ENCODE measurements around the gene DNAJC8.
A peak's percentile ranks its signal among the peaks of the same experiment; 100 is the strongest.

Gene DNAJC8

GRCh38 chr1:28232558-28233263 is at the start of gene DNAJC8:
TSS of gene DNAJC8 (minus strand) at chr1:28233029. CDS start at chr1:28232998, 31 bp downstream.
- DNase-seq (ENCODE audit: low read depth in 3 of 3), result peak; percentile 87 to 93 (median 89)

GRCh38 chr1:28281608-28282425 is 49.0 kb upstream of the DNAJC8 start:
- no peak for DNase-seq (ENCODE audit: low read depth in 3 of 3)

GRCh38 chr1:28280977-28281381 is 48.1 kb upstream of the DNAJC8 start:
- DNase-seq (ENCODE audit: low read depth in 3 of 3), result no peak

GRCh38 chr1:28280501-28280900 is 47.7 kb upstream of the DNAJC8 start:
- DNase-seq (ENCODE audit: low read depth in 3 of 3), result no peak

GRCh38 chr1:28279721-28280120 is 46.9 kb upstream of the DNAJC8 start:
- no peak for DNase-seq (ENCODE audit: low read depth in 3 of 3)

GRCh38 chr1:28278763-28279162 is 45.9 kb upstream of the DNAJC8 start:
- no peak for DNase-seq (ENCODE audit: low read depth in 3 of 3)

- DNase-seq (ENCODE audit: low read depth in 3 of 3), result no peak
Measured at GRCh38 chr1:28273216-28273860, 40.5 kb upstream of the DNAJC8 start.

- no peak for DNase-seq (ENCODE audit: low read depth in 3 of 3)
Measured at GRCh38 chr1:28272215-28272852, 39.5 kb upstream of the DNAJC8 start.

GRCh38 chr1:28269529-28269928 is 36.7 kb upstream of the DNAJC8 start:
- DNase-seq (ENCODE audit: low read depth in 3 of 3), result no peak

GRCh38 chr1:28267633-28268032 is 34.8 kb upstream of the DNAJC8 start:
- DNase-seq (ENCODE audit: low read depth in 3 of 3), result no peak

GRCh38 chr1:28266920-28267322 is 34.1 kb upstream of the DNAJC8 start:
- no peak for DNase-seq (ENCODE audit: low read depth in 3 of 3)

GRCh38 chr1:28265577-28265976 is 32.7 kb upstream of the DNAJC8 start:
- no peak for DNase-seq (ENCODE audit: low read depth in 3 of 3)

GRCh38 chr1:28264897-28265296 is 32.1 kb upstream of the DNAJC8 start:
- no peak for DNase-seq (ENCODE audit: low read depth in 3 of 3)

- no peak for DNase-seq (ENCODE audit: low read depth in 3 of 3)
Measured at GRCh38 chr1:28260803-28261174, 28.0 kb upstream of the DNAJC8 start.

- peak in 1 of 3 experiments; percentile 13 for DNase-seq (ENCODE audit: low read depth in 3 of 3)
Measured at GRCh38 chr1:28259934-28260802, 27.3 kb upstream of the DNAJC8 start.

- DNase-seq (ENCODE audit: low read depth in 3 of 3), result peak; percentile 98 to 99 (median 99)
Measured at GRCh38 chr1:28259252-28259933, 26.6 kb upstream of the DNAJC8 start, which contains the start of gene SESN2. TSS of gene SESN2 (plus strand) at chr1:28259518. CDS start at chr1:28259848, 330 bp downstream.

GRCh38 chr1:28258628-28259251 is 25.9 kb upstream of the DNAJC8 start:
- DNase-seq (ENCODE audit: low read depth in 3 of 3), result no peak

GRCh38 chr1:28257736-28258135 is 24.9 kb upstream of the DNAJC8 start:
- DNase-seq (ENCODE audit: low read depth in 3 of 3), result no peak

- DNase-seq (ENCODE audit: low read depth in 3 of 3), result no peak
Measured at GRCh38 chr1:28256197-28256827, 23.5 kb upstream of the DNAJC8 start.
